NCI-H460 (cell line): ENCODE data around the gene PA2G4. TPM values are rescaled to one million over a fixed set of nuclear protein-coding genes. Genes with fewer than 3 reads are reported as not detected.
A peak's percentile ranks its signal among the peaks of the same experiment; 100 is the strongest.
"Not testable (repeated sequence)": the region's sequence is repeated elsewhere in the genome, so short reads cannot be mapped to it uniquely, and the experiment has no call there.

Experiments used
- DNase-seq: peaks from one replicate; pipeline ENCODE4 v3.0.0-alpha.2; 2016; ENCODE audit warnings: low read depth; ENCODE audit errors: extremely low read depth
- total RNA-seq: library from RNA; depleted of rRNA; stranded (reverse); fragments of >200 nt; shearing (Covaris generic); gene quantifications from 2 replicates; pipeline ENCODE4 v1.2.3, GENCODE V29; 2014

The PA2G4 gene
- total RNA-seq, 1 experiment from 2014 or later = 357 TPM

DNA sequence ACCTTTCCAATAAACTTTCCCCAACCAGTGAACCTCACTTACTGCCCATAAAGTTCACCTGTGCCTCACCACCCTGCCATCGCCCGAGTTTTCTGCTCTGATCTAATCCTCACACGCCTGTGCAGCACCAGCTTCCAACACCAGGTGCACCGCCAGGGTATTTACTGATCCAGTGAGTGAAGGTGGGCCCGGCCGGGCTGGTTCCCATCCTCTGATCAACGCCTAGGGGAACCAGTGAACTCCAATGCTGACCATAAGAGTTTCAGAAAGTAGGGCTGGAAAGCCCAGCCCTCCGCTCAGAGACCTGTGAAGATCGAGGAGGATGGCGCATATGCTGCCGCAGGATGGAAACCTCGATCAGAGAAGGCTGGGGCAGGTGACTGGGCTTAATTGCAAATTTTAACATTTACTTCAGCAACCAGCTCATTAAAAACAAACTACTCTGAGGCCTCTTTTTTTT lies 47.3 kb downstream of the PA2G4 start:
- peak; percentile 49 for DNase-seq

DNA sequence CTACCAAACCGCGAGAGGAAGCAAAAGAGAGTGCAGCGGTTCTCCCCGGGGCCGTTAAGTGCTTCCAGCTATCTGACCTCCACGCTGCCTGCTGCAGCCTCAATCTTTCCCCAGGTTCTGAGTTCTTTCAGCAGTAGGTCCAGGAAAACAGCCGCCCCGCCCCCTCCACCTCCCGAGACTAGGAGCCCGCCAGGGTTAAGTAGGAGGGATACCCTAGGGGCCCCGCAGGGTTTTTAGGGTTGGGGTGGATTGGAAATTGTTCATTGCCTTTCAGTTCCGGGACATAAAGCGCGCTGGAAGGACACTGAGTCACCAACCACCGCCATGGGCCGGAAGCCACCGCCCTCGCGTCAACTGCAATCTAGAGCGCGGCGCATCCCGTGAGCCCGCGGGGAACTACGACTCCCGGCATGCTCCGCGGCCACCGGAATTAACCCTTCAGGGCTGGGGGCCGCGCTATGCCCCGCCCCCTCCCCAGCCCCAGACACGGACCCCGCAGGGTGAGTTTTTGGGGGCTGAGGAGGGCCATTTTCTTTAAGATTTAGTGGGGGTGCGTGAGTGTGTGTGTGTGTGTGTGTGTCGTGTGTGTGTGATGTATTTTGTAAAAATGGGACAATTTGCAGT lies 47.9 kb downstream of the PA2G4 start, which contains the start of gene MYL6B:
Gene MYL6B (plus strand): TSS at position 456 of the 624 bp plus-strand sequence. CDS start 1,332 bp downstream, outside the sequence.
- DNase-seq = peak; percentile 91

DNA sequence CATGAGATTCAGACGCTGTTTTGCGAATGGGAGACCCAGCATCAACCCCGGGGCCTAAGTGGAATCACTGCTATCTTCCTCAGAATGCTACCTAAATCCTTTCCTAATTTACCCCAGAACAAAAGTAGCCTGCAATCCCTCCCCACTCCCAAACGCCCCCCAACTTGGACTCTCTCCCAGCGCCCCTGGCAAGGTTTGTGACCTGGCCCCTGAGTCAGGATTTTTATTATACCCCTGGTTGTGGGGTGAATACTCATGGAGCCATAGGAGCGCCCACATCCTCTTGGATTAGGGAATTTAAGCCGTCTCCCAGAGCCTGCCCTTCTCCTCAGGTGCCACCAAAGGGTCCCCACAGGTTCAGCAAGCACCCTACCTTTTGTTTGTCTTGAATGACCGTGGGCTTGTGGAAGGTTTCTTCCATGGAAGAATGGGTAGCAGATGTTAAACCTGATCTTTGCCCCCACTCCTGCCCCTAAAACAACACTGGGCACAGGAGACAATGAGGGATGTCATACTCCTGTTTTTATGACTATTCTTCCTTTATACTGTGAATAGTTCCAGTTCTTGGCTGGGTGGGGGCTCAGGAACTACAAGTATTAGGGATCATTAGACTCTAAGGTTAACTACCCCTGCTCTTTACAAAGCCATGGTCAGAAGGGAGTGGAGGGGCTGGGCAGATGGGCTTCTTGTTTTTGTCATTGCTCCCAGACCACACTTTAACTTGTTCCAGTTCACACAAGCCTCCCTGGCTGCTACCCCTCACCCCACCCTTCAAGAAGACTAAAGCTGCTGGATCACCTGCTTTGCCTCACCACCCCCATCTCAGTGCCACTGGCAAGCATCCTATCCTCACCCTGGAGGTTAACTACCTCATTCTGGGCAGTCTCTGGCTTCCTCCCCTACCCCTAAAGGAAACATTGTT lies 48.7 kb downstream of the PA2G4 start:
- DNase-seq = no peak

DNA sequence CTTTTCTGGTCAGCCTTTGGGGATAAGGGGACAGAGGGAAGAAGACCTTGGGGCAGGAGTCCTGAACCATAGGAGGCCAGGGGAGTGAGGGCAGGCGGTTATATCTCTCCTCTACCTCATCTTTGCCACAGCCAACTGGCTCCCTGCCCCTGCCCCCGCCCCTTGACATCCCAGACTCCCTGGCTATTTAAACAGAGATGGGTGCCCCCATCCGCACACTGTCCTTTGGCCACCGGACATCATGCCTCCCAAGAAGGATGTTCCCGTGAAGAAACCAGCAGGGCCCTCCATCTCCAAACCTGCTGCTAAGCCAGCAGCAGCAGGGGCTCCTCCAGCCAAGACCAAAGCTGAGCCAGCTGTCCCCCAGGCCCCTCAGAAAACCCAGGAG lies 49.3 kb downstream of the PA2G4 start:
- DNase-seq = no peak

DNA sequence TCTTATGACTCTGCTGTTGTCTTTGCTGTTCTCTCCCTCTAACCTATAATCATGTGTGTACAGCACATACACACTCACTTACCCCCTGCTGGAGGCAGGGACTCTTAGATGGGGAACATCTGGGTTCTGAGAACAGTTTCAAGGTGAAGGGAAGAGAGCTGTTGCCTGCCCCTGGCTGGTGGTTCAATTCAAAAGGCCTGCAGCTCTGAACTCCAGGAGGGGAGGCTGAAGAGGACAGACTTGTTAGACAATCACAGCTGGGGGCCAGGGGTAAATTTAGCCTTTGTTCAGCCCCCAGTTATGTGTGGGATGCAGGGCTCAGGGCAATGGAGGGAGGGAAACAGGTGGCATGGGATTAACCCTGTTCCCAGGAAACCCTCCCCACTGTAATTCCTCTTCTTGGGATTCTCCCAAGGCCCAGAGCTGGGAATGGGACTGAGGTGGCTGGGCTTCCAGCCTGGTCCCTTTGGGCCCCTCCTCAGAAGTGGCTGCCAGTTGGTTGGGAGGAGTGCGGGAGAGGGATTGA lies 50.0 kb downstream of the PA2G4 start:
- no peak for DNase-seq

DNA sequence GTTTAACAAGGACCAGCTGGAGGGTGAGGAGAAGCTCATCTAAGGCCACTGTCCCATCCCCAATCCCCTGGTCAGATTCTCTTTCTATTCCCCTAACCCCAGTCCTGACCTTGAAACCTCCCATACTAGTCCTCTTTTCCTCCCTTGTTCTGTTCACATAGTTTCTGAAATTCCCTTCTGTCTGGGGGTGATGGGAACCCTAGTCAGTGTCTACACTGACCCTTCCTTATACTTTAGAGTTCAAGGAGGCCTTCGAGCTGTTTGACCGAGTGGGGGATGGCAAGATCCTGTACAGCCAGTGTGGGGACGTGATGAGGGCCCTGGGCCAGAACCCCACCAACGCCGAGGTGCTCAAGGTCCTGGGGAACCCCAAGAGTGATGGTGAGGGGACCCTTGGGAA lies 50.5 kb downstream of the PA2G4 start:
- no peak for DNase-seq

DNA sequence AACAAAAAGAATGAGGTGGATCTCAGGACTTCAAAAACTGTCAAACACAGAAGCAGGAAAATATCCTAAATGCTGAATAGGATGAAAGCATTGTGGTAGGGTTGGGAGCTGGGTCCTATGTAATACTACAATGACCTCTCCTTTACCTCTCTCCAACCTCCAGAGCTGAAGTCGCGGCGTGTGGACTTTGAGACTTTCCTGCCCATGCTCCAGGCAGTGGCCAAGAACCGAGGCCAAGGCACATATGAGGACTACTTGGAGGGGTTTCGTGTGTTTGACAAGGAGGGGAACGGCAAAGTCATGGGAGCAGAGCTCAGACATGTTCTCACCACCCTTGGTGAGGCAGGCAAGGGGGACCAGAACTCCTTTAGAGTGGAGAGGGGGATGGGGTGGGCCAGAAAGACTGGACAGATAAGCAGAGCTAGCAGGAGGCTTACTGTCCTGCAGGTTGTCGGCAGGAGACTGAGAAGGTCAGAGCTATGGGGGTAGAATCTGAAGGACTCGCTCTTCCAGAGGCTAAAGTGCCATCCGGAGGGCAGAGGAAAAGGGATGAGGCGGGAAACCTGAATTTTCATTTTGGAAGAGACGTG lies 51.0 kb downstream of the PA2G4 start:
- no peak for DNase-seq

DNA sequence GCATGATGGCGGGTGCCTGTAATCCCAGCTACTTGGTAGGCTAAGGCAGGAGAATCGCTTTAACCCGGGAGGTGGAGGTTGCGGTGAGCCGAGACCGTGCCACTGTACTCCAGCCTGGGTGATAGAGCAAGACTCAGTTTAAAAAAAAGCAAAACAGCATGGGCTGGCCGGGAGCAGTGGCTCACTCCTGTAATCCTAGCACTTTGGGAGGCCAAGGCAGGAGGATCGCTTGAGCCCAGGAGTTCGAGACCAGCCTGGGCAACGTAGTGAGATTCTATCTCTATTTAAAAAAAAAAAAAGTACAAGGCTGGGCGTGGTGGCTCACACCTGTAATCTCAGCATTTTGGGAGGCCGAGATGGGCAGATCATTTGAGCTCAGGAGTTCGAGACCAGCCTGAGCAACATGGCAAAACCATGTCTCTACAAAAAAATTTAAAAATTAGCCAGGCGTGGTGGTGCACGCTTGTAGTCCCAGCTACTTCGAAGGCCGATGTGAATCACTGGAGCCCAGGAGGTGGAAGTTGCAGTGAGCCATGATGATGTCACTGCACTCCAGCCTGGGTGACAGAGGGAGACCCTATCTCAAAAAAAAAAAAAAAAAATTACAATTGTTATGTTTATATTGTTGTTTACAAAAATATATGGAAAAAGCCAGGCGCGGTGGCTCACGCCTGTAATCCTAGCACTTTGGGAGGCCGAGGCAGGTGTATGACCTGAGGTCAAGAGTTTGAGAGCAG lies 52.3 kb downstream of the PA2G4 start:
- DNase-seq = not testable (repeated sequence)

DNA sequence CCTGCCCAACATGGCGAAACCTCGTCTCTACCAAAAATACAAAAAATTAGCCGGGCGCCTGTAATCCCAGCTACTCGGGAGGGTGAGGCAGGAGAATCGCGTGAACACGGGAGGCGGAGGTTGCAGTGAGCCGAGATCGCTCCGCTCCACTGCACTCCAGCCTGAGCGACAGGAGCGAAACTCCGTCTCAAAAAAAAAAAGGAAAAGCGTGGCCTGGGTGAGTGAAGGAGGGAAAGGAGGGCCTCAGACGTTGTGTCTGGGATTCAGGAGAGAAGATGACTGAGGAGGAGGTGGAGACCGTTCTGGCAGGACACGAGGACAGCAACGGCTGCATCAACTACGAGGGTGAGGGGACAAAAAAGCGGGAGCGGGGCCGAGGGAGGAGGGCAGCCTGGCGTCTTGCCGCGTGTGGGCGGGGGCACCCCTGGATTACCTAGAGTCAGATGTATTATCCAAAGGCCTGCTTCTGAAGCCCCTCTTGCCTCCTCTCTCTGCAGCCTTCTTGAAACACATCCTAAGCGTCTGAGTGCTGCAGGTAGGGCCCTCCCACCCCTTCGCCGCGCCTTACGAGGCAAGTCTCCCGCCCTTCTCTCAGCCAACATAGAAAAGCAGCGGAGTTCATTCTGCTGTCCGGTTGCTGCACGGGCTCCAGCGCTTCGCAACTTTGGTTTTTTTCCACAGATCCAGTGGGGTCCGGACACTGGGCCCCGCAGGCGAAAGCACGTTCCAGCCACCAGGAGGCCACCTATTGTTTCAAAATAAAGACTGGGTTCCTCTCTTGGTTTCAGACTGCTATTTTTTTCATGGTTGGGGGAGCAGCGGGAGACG lies 53.1 kb downstream of the PA2G4 start:
- peak; percentile 54 for DNase-seq

DNA sequence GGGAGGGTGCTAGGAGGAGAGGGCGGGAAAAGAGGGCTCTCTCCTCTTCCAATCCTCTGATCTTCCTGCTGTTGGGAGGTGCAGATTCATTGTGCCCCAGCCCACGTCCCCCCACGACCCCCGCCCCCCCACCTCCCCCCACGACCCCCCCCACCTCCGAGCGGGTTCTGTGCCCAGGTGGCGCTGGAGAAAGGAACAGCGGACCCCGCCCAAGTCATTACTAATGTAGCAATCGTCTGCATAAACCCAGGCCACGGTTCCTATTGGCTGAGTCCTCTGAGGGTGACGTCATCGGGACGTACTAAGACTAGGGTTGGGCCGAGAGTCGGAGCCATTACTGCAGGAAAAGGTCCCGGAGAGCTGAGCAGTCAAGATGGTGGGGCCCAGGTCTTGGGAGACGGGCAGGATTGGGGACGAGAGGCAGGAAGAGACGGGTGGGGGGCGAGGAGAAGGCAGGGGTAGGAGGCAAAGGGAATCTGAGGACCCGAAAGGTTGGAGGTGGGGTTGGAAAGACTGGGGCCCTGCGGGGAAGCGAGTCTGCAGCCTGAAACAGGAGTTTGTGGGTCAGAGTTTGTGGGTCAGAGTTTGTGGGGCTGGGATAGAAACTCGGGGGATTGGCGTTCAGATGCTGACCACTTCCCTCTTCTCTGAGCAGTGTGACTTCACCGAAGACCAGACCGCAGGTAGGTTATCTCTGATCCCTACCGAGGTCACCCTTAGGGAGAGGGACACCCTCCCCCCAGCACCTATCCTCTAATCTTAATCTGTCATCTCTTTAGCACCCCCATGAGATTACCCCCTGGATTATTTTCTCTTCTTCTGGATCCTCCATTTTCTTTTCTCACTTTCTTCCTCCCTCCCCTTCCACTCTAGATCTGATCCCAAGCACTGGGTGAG lies 53.9 kb downstream of the PA2G4 start, which contains the start of gene MYL6:
Gene MYL6 (plus strand): TSS at position 331 of the 897 bp plus-strand sequence. CDS start 43 bp downstream, at position 374.
- peak; percentile 99 for DNase-seq

DNA sequence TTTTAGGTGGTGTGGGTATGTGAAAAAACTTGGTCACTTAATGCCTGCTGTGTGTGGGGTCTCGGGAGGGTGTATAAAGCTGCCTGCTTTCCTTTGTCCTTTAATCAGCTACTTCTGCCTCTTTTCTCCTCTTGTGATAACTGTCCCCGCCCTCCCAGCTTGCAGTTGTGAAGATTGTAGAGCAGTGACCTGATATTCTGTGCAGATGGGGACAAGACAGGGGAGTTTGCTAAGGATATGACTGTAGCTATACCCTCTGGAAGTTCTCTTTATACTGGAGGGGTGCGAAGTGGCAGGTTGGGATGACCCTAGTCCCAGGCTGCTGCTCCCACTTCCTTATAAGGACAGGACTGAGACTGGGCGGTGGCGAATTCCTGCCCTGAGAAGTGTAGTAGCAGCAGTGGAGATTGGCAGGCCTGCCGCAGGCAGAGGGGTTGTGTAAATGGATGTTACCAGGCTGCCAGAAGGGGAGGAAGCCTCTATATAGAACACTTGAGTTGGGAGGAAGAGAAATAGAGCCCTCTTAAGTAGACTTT lies 54.6 kb downstream of the PA2G4 start:
- peak; percentile 52 for DNase-seq

DNA sequence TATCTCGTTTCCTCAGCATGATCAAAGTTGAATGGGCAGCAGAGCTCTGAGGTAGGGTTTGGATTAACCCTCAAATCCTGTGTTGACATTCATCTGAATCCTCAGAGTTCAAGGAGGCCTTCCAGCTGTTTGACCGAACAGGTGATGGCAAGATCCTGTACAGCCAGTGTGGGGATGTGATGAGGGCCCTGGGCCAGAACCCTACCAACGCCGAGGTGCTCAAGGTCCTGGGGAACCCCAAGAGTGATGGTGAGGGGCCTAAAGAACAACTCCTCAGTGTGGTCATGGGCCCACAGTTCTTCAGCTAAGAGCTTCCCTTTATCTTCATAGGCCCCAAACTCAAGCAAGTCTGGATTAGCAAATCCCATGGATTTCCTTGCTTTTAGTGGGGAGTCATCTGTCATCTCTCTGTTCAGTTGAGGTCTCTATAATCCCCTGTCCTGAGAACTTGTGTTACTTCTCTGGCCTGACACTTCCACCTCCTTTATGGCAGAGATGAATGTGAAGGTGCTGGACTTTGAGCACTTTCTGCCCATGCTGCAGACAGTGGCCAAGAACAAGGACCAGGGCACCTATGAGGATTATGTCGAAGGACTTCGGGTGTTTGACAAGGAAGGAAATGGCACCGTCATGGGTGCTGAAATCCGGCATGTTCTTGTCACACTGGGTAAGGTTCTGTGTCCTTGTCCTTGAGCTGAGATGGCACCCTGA lies 55.3 kb downstream of the PA2G4 start:
- DNase-seq = no peak

DNA sequence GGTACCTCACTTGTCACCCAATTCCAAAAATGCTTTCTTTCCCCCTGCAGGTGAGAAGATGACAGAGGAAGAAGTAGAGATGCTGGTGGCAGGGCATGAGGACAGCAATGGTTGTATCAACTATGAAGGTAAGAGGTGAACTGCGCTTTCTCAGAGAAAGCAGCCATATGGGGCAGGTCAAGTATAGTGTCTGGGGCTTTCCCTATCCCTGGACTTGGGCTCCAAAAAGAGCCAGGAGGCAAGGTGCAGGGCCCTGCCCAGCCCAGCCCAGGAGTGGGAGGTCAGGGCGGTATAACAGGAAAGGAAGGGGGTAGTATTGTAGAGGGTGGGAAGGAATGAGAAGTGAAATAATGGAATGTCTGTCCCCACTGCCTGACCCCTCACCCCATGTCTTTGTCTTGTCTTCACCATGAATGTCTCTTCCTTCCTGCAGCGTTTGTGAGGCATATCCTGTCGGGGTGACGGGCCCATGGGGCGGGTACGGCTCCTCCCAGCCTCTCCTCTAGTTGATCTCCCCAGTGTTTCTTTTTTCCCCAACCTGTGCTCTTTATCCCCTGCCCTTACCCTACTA lies 55.9 kb downstream of the PA2G4 start:
- no peak for DNase-seq

DNA sequence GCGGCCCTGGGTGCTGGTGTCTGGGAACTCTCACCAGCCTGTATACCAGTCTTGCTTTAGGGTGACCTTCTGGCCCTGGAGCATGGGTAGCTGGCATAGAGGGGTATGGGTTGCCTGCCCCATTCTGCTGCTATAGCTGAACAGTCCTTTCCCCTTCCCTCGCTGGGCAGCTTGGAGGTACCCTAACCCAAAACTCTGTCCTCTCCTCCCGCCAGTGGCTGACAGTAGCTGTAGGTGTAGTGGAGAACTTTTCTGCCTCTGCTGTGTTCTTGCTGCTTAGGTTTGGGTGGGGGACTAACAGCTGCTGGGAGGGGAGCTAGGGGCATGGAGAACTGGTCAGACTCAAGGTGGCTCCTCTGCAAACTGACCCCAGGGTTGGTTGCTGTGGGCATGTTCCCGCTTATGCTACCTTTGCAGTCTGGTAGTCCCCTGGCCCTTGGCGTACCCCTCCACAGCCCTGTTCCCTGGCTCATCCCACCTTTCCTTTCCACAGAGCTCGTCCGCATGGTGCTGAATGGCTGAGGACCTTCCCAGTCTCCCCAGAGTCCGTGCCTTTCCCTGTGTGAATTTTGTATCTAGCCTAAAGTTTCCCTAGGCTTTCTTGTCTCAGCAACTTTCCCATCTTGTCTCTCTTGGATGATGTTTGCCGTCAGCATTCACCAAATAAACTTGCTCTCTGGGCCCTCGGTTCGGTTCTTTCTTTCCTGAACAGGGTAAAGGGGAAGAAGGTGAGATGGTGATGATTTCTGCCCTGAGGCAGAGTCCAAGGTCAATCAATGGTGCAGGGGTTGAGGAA lies 56.7 kb downstream of the PA2G4 start:
- DNase-seq = no peak

DNA sequence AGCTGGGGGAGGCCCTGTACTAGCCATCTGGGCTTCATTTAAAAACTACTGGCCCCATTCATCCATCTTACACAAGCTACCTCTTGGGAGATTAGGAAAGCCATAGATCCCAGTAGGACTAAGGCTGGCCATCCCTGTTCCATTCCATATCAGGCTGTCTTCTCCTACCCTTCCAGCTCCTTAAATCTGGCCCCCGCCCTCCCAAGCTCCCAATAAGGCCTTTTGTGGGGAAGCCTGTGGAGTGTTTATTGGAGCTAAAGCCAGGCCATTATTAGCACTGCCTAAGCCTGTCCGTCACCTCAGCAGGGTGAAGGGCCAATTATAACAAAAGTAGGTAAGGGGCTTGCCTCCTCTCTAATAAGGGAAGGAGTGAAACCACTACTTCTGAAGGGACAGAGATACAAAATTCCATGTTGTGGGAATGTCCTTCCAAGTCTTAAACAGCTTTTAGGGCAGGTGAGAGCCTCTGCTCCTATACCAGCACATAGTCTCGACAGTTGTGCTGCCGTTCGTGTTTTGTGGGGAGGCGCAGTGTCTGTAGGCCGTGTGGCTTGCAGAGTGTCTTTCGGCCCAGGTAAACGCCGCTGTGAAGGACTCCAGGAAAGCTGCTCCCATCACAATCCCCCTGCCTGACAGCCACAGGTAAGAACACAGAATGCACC lies 57.5 kb downstream of the PA2G4 start:
- no peak for DNase-seq
